Upper lobe of left lung (tissue), 4 donors: ENCODE results near the gene MARK4.

Experiments used
- EP300 ChIP-seq, 4 donors: sonication (generic); formaldehyde crosslinking; IDR thresholded peaks; one replicate each; pipeline ENCODE4 v1.5.1; 2017; ENCODE audit warnings: antibody characterized with exemption in 4 of 4, control low read depth in 2 of 4
- POLR2A ChIP-seq, 4 donors: fragments of 450-650 bp; IDR thresholded peaks; one replicate each; pipeline ENCODE4 v1.5.1; 2016 to 2017; ENCODE audit warnings: antibody characterized with exemption in 4 of 4, mild to moderate bottlenecking in 2 of 4
- TF ChIP-seq, protein P1 (sequence below), 6 experiments: fragments of 450-650 bp in 4 of 6; fragments of 200-600 bp in 2 of 6; sonication (generic) in 2 of 6; IDR thresholded peaks; one replicate each; pipeline ENCODE4 v1.5.1; 2016 to 2019; ENCODE audit warnings: antibody characterized with exemption in 6 of 6

DNA sequence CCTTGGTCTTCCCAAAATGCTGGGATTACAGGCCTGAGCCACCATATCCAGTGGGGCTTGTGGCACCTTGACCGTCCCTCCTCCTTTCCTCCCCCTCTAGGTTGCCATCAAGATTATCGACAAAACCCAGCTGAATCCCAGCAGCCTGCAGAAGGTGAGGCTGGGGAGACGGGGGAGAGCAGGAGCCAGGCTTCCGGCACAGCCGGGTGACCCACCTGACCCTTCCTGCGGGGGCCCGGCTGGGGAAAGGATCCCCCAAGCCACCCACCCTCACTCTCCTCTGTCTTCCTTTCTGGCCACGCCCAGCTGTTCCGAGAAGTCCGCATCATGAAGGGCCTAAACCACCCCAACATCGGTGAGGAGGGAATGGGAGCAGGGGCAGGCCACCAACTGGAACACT lies 11.9 kb downstream of the MARK4 start:
- TF ChIP-seq, protein P1, sequence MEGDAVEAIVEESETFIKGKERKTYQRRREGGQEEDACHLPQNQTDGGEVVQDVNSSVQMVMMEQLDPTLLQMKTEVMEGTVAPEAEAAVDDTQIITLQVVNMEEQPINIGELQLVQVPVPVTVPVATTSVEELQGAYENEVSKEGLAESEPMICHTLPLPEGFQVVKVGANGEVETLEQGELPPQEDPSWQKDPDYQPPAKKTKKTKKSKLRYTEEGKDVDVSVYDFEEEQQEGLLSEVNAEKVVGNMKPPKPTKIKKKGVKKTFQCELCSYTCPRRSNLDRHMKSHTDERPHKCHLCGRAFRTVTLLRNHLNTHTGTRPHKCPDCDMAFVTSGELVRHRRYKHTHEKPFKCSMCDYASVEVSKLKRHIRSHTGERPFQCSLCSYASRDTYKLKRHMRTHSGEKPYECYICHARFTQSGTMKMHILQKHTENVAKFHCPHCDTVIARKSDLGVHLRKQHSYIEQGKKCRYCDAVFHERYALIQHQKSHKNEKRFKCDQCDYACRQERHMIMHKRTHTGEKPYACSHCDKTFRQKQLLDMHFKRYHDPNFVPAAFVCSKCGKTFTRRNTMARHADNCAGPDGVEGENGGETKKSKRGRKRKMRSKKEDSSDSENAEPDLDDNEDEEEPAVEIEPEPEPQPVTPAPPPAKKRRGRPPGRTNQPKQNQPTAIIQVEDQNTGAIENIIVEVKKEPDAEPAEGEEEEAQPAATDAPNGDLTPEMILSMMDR (IDR thresholded peaks at IDR 0.05) = no peak
- no peak for TF ChIP-seq EP300 (IDR thresholded peaks at IDR 0.05)
- no peak for TF ChIP-seq POLR2A (IDR thresholded peaks at IDR 0.05)
